Body of pancreas (tissue), 4 donors: ENCODE data around the gene VTN. TPM values are rescaled to one million over a fixed set of nuclear protein-coding genes. Genes with fewer than 3 reads are reported as not detected.
A peak's percentile ranks its signal among the peaks of the same experiment; 100 is the strongest.

Experiments used
- ATAC-seq: fragments of 150-250 bp; one replicate; pipeline ENCODE4 v1.9.1; 2016
- DNase-seq, 4 donors: peaks; one replicate each; pipeline ENCODE4 v3.0.0-alpha.2; 2019
- H3K27ac ChIP-seq, 4 donors: fragments of 200-600 bp; sonication (generic); 1 replicate in 3 of 4; 2 replicates in 1 of 4; pipeline versions ENCODE4 v1.5.1 to v1.6.1; 2016 to 2019; ENCODE audit warnings: mild to moderate bottlenecking in 1 of 4, mixed read lengths in 1 of 4, moderate library complexity in 1 of 4
- H3K27me3 ChIP-seq, 2 donors: fragments of 200-600 bp; sonication (generic); one replicate each; pipeline ENCODE4 v1.6.0; 2016; ENCODE audit warnings: mild to moderate bottlenecking in 1 of 2
- H3K36me3 ChIP-seq, 2 donors: fragments of 200-600 bp; sonication (generic); replicated peaks in 1 of 2; 2 replicates each; pipeline ENCODE4 v1.5.1; 2016; ENCODE audit warnings: low read depth in 2 of 2; ENCODE audit not compliant: insufficient read depth in 1 of 2
- H3K4me1 ChIP-seq: fragments of 200-600 bp; sonication (generic); one replicate; pipeline ENCODE4 v1.6.0; 2016
- H3K4me3 ChIP-seq, 2 donors: fragments of 200-600 bp; sonication (generic); 1 replicate in 1 of 2; 2 replicates in 1 of 2; pipeline ENCODE4 v1.5.1; 2016 to 2019
- H3K9me3 ChIP-seq, 3 donors: fragments of 200-600 bp; sonication (generic); 1 replicate in 2 of 3; 2 replicates in 1 of 3; pipeline ENCODE4 v1.5.1; 2016
- CTCF ChIP-seq, 7 experiments: fragments of 450-650 bp in 4 of 7; fragments of 200-600 bp in 3 of 7; sonication (generic) in 3 of 7; IDR thresholded peaks; one replicate each; pipeline ENCODE4 v1.5.1; 2016 to 2019; ENCODE audit warnings: antibody characterized with exemption in 7 of 7
- POLR2A ChIP-seq, 3 donors: fragments of 450-650 bp; IDR thresholded peaks; one replicate each; pipeline ENCODE4 v1.6.1; 2016; ENCODE audit warnings: antibody characterized with exemption in 3 of 3, mild to moderate bottlenecking in 2 of 3
- WGBS, 2 donors: methylation state at CpG; one replicate each; pipeline ENCODE4 v1.1.5; 2017; 5-methylcytosine and 5-hydroxymethylcytosine counted together
- intact Hi-C: fragments of 100-400 bp; cut with DNase I; formaldehyde crosslinking; loops from one replicate; pipeline ENCODE4 v1.15.1; 2023
- total RNA-seq, 2 donors: library from RNA; depleted of rRNA; stranded (reverse); fragments of >200 nt; gene quantifications; one replicate each; pipeline ENCODE4 v1.1.0, GENCODE V29; 2016

Gene VTN
- total RNA-seq, 2 donors from 2014 or later, result 4.2 to 6.6 TPM

GRCh38 chr17:28402844-28403243, 32.7 kb upstream of the VTN start:
- intact Hi-C loops, result no loop called here
- H3K9me3 ChIP-seq, result no peaks in the 10 kb centered on the region
- DNase-seq, result no peak
- H3K4me1 ChIP-seq, result peaks cover 22% of the 10 kb centered on the region
- TF ChIP-seq CTCF (IDR thresholded peaks at IDR 0.05) (no peak), POLR2A (IDR thresholded peaks at IDR 0.05) (no peak)
- no peak overlapping the region for H3K4me3 ChIP-seq
- no peaks in the 10 kb centered on the region for H3K27me3 ChIP-seq
- 89 to 95% methylated on average over 6 of the region's 6 CpGs for WGBS, 2 donors
- no peak overlapping the region for H3K27ac ChIP-seq
- ATAC-seq, result no peak
- H3K36me3 ChIP-seq, result peaks cover 0 to 6% of the 10 kb centered on the region in 2 donors

DNA sequence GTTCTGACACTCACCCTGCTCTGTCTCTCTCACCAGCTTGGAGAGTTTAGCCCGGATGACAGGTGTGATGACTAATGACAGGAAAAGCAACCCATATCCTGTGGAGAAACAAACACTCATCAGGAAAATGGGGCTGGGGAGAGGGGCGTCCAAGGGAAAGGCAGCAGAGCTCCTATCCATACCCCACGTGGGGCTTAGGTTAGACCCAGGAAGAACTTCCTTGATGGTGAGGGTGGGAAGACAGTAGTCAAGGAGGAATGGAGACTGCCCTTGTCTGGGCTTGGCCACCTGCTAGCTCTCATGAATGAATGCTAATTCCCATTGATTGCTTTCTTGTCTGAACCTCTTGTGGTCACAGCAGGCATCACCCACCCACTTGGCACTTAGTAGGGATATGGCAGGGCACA, 32.1 kb upstream of the VTN start:
- Histone ChIP-seq H3K9me3 (no peaks in the 10 kb centered on the region), H3K4me3 (no peak overlapping the region), H3K4me1 (peaks cover 22% of the 10 kb centered on the region), H3K36me3 (peaks cover 0 to 6% of the 10 kb centered on the region in 2 donors), H3K27ac (no peak overlapping the region), H3K27me3 (no peaks in the 10 kb centered on the region)
- TF ChIP-seq CTCF (IDR thresholded peaks at IDR 0.05) (no peak), POLR2A (IDR thresholded peaks at IDR 0.05) (no peak)
- ATAC-seq (no peak), DNase-seq (no peak)
- intact Hi-C loops, result no loop called here
- 38 to 43% methylated on average over 3 of the region's 3 CpGs for WGBS, 2 donors

- H3K36me3 ChIP-seq, result peaks cover 0 to 13% of the 10 kb centered on the region in 2 donors
- no peaks in the 10 kb centered on the region for H3K9me3 ChIP-seq
- H3K4me3 ChIP-seq, result no peak overlapping the region
- DNase-seq, result no peak
- H3K27ac ChIP-seq, result no peak overlapping the region
- no peak for ATAC-seq
- WGBS, 2 donors, result 89 to 93% methylated on average over 2 to 4 of the region's 4 CpGs
- H3K4me1 ChIP-seq, result peaks cover 15% of the 10 kb centered on the region
- no peaks in the 10 kb centered on the region for H3K27me3 ChIP-seq
- TF ChIP-seq CTCF (IDR thresholded peaks at IDR 0.05) (no peak), POLR2A (IDR thresholded peaks at IDR 0.05) (no peak)
- intact Hi-C loops, result no loop called here
Observed at GRCh38 chr17:28399808-28400207, 29.7 kb upstream of the VTN start.

DNA sequence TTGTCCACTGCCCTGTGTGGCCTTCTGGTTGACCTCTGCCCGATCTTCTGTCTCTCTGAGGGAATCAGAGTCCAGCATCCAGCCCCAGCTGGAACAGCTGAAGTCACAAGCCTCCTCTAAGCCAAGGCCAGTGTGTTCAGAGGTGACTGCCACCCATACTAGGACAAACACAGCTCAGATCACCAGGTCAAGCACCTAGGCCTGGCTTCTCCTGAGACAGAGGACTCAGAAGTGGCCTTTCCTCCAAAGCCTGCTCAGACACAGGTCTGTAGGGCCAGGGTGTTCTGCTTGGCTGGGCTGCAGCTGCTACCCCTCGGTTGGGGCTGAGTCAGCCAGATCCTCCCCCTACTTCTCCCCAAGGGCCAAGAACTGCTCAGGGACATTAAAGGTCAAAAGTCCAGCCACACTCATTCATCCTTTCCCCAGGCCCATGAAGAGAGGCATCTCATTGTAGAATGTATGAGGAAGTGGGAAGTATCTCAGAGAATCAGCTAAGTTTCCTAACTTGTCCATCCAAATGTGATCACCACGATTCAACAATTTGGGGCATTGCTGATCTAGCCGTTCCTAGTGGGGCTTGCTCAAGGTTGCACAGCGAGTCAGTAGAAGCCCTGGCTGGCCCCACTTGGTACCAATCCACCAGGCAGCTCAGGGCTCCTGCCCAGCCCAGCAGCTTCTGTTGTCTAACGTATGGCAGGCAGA, 28.3 kb upstream of the VTN start:
- peak overlapping the region in 1 of 4 donors; percentile 13 for H3K27ac ChIP-seq
- no peak for TF ChIP-seq CTCF (IDR thresholded peaks at IDR 0.05)
- no peak for TF ChIP-seq POLR2A (IDR thresholded peaks at IDR 0.05)
- intact Hi-C loops, result no loop called here
- peaks cover 1% of the 10 kb centered on the region for H3K4me1 ChIP-seq
- H3K4me3 ChIP-seq, result no peak overlapping the region
- no peak for DNase-seq
- peaks cover 0 to 19% of the 10 kb centered on the region in 2 donors for H3K36me3 ChIP-seq
- ATAC-seq, result no peak
- H3K27me3 ChIP-seq, result no peaks in the 10 kb centered on the region
- no peaks in the 10 kb centered on the region for H3K9me3 ChIP-seq
- WGBS, 2 donors, result 63 to 66% methylated on average over 5 to 6 of the region's 6 CpGs
